ENCODE measurements around the gene MMADHC.

MMADHC gene

GRCh38 chr2:149587220-149587949, at the start of gene MMADHC:
Gene MMADHC (minus strand): TSS chr2:149587775. CDS start chr2:149587097, 678 bp downstream.
- DNase-seq = peak; percentile 94

- DNase-seq = no peak
Observed at GRCh38 chr2:149634103-149634502, 46.5 kb upstream of the MMADHC start.

- no peak for DNase-seq
Observed at GRCh38 chr2:149630445-149630844, 42.9 kb upstream of the MMADHC start.

GRCh38 chr2:149629026-149629425, 41.5 kb upstream of the MMADHC start:
- DNase-seq = no peak

GRCh38 chr2:149627111-149627801, 39.7 kb upstream of the MMADHC start:
- no peak for DNase-seq

- DNase-seq = no peak
Observed at GRCh38 chr2:149625671-149626070, 38.1 kb upstream of the MMADHC start.

- DNase-seq = no peak
Observed at GRCh38 chr2:149625271-149625670, 37.7 kb upstream of the MMADHC start.

- no peak for DNase-seq
Observed at GRCh38 chr2:149622343-149622742, 34.8 kb upstream of the MMADHC start.

- no peak for DNase-seq
Observed at GRCh38 chr2:149617476-149617875, 29.9 kb upstream of the MMADHC start.

- no peak for DNase-seq
Observed at GRCh38 chr2:149616681-149617456, 29.3 kb upstream of the MMADHC start.

- no peak for DNase-seq
Observed at GRCh38 chr2:149613704-149614103, 26.1 kb upstream of the MMADHC start.

- DNase-seq = no peak
Observed at GRCh38 chr2:149612122-149612521, 24.5 kb upstream of the MMADHC start.

GRCh38 chr2:149611100-149611820, 23.7 kb upstream of the MMADHC start:
- no peak for DNase-seq

GRCh38 chr2:149606251-149606811, 18.8 kb upstream of the MMADHC start:
- no peak for DNase-seq

- no peak for DNase-seq
Observed at GRCh38 chr2:149603248-149603647, 15.7 kb upstream of the MMADHC start.

- no peak for DNase-seq
Observed at GRCh38 chr2:149601141-149601796, 13.7 kb upstream of the MMADHC start.

GRCh38 chr2:149597668-149598326, 10.2 kb upstream of the MMADHC start:
- DNase-seq = peak; percentile 78

GRCh38 chr2:149597050-149597667, 9.6 kb upstream of the MMADHC start:
- DNase-seq = no peak

GRCh38 chr2:149596471-149596870, 8.9 kb upstream of the MMADHC start:
- DNase-seq = no peak

GRCh38 chr2:149595056-149595963, 7.7 kb upstream of the MMADHC start:
- DNase-seq = no peak
